HG03432 (cell line): Measurements from ENCODE around the gene KIF3A.

Experiments used
- ATAC-seq: cut with Tn5 transposase; IDR thresholded peaks from one replicate; pipeline ENCODE4 v1.9.1; 2021; ENCODE audit warnings: mild to moderate bottlenecking, moderate library complexity; ENCODE audit not compliant: unreplicated experiment

KIF3A gene

GRCh38 chr5:132664696-132665209 lies 72.6 kb downstream of the KIF3A start:
- ATAC-seq: no peak

GRCh38 chr5:132663771-132664695 lies 73.3 kb downstream of the KIF3A start:
- ATAC-seq: peak; percentile 46

GRCh38 chr5:132662925-132663770 lies 74.2 kb downstream of the KIF3A start:
- peak; percentile 63 for ATAC-seq

GRCh38 chr5:132662004-132662401 lies 75.3 kb downstream of the KIF3A start:
- no peak for ATAC-seq

- no peak for ATAC-seq
These were observed 75.9 kb downstream of the KIF3A start for GRCh38 chr5:132661231-132662003.

GRCh38 chr5:132659598-132660493 lies 77.5 kb downstream of the KIF3A start:
- ATAC-seq: no peak

- no peak for ATAC-seq
These were observed 78.7 kb downstream of the KIF3A start for GRCh38 chr5:132658381-132659302.

GRCh38 chr5:132657676-132658380 lies 79.5 kb downstream of the KIF3A start, which contains the start of gene IL13:
Gene IL13 (plus strand): TSS chr5:132658173. CDS start chr5:132658187, 14 bp downstream.
- no peak for ATAC-seq

GRCh38 chr5:132656774-132657355 lies 80.5 kb downstream of the KIF3A start:
- no peak for ATAC-seq

GRCh38 chr5:132655821-132656773 lies 81.2 kb downstream of the KIF3A start:
- ATAC-seq: peak; percentile 41

- no peak for ATAC-seq
These were observed 83.6 kb downstream of the KIF3A start for GRCh38 chr5:132653716-132654115.

- no peak for ATAC-seq
These were observed 85.4 kb downstream of the KIF3A start for GRCh38 chr5:132651838-132652469.

GRCh38 chr5:132648355-132648754 lies 89.0 kb downstream of the KIF3A start:
- ATAC-seq: no peak

GRCh38 chr5:132647473-132647872 lies 89.9 kb downstream of the KIF3A start:
- no peak for ATAC-seq

- ATAC-seq: no peak
These were observed 90.6 kb downstream of the KIF3A start for GRCh38 chr5:132646583-132647266.
